ENCODE measurements around the gene MTMR12.
"Not testable (repeated sequence)": the region's sequence is repeated elsewhere in the genome, so short reads cannot be mapped to it uniquely, and the experiment has no call there.

The MTMR12 gene

DNA sequence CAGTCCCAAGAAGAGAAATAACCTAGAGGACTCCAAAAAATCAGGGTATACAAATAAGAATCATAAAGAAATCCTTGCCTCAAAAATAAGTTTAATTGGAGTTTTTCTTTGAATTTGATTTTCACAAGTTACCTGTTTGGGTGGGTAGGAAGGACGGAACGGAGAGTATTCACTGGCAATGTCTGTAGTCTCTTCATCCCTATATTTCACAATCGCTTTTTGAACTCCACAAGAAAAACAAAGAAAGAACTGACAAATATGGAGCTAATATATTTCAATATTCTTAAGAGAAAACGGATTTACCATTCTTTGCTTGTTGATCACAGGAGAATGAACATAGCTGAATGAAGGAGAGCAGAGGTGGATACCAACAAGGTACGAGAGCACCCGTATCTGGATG is 30.1 kb downstream of the MTMR12 start:
- DNase-seq (ENCODE audit: low read depth) = no peak
- no peak overlapping the region for H3K4me3 ChIP-seq (ENCODE audit: low read depth, low read length)
- TF ChIP-seq, protein P1, sequence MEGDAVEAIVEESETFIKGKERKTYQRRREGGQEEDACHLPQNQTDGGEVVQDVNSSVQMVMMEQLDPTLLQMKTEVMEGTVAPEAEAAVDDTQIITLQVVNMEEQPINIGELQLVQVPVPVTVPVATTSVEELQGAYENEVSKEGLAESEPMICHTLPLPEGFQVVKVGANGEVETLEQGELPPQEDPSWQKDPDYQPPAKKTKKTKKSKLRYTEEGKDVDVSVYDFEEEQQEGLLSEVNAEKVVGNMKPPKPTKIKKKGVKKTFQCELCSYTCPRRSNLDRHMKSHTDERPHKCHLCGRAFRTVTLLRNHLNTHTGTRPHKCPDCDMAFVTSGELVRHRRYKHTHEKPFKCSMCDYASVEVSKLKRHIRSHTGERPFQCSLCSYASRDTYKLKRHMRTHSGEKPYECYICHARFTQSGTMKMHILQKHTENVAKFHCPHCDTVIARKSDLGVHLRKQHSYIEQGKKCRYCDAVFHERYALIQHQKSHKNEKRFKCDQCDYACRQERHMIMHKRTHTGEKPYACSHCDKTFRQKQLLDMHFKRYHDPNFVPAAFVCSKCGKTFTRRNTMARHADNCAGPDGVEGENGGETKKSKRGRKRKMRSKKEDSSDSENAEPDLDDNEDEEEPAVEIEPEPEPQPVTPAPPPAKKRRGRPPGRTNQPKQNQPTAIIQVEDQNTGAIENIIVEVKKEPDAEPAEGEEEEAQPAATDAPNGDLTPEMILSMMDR (IDR thresholded peaks at IDR 0.05; ENCODE audit: insufficient read depth, low read depth, low read length, missing control alignments) = no peak

DNA sequence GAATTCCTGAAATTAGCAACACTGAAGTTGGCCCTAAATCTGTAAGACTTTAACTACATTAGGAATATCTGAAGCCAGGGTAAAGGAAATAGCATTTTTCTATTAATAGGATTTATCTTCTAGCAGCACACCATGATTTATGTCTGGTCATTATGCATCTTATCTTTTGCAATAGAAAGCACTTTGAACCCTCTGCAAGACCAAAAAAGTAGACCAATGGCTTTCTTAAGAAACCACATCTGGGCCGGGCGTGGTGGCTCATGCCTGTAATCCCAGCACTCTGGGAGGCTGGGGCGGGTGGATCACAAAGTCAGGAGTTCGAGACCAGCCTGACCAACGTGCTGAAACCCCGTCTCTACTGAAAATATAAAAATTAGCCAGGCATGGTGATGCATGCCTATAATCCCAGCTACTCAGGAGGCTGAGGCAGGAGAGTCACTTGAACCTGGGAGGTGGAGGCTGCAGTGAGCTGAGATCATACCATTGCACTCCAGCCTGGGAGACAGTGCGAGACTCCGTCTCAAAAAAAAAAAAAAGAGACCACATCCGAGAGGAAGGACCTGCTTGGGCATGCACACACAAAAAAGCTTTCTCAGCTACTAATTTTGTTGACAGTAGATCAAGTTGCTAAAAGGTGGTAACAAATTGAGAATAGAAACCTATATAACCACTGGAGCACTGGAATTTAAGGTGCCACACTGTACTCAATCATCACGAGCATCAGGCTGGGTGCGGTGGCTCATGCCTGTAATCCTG is 31.2 kb downstream of the MTMR12 start:
- DNase-seq (ENCODE audit: low read depth); H3K4me3 ChIP-seq (ENCODE audit: low read depth, low read length): not testable (repeated sequence)

DNA sequence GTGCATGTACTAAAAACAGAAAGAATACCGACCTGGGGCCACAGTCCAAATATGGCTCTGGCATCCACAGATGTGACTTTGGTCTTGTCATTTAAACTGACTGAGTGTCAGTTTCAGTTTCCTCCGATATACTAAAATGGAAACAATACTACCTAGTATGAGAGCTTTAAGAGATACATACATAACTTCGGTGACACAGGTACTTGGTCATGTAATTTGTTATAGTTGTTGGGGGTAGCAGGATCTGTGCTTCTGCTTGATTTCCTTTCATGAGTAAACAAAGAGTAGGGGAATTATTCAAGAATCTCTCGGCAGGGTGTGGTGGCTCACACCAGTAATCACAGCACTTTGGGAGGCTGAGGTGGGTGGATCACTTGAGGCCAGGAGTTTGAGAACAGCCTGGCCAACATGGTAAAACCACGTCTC is 32.1 kb downstream of the MTMR12 start:
- TF ChIP-seq, protein P1 (IDR thresholded peaks at IDR 0.05; ENCODE audit: insufficient read depth, low read depth, low read length, missing control alignments) = no peak
- H3K4me3 ChIP-seq (ENCODE audit: low read depth, low read length) = peak overlapping the region; percentile 15; the same call in 1 of the 2 replicates
- DNase-seq (ENCODE audit: low read depth) = peak; percentile 89

DNA sequence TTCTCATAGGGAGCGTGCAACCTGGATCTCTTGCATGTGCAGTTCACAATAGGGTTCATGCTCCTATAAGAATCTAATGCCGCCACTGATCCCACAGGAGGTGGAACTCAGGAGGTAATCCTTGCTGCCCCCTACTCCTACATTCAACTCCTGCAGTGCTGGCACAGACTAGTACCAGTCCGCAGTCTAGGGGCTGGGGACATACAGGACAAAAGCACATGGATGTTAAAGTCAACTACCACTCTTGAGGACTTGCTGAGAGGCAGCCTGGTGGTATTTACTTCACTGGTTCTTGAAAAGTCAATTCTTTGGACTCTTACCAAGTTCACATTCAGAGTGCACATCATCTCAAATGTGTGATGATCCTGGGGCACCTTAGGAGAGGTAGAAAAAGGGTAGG is 33.0 kb downstream of the MTMR12 start:
- no peak overlapping the region for H3K4me3 ChIP-seq (ENCODE audit: low read depth, low read length)
- DNase-seq (ENCODE audit: low read depth) = no peak
- TF ChIP-seq, protein P1 (IDR thresholded peaks at IDR 0.05; ENCODE audit: insufficient read depth, low read depth, low read length, missing control alignments) = no peak

DNA sequence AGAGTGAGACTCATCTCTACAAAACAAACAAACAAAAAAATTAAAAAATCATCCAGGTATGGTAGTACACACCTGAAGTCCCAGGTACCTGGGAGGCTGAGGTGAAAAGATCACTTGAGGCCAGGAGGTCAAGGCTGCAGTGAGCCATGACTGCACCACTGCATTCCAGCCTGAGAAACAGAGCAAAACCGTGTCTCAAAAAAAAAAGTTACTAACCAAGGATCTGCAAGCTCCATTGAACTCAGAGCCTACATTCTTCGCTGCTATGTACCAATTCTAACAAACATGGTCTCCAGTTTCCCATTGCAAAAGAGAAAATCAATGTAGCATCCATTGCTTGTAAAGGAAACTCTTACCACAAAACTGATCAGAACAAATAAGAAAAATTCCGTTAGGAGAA is 33.5 kb downstream of the MTMR12 start:
- no peak overlapping the region for H3K4me3 ChIP-seq (ENCODE audit: low read depth, low read length)
- TF ChIP-seq, protein P1 (IDR thresholded peaks at IDR 0.05; ENCODE audit: insufficient read depth, low read depth, low read length, missing control alignments) = no peak
- no peak for DNase-seq (ENCODE audit: low read depth)

DNA sequence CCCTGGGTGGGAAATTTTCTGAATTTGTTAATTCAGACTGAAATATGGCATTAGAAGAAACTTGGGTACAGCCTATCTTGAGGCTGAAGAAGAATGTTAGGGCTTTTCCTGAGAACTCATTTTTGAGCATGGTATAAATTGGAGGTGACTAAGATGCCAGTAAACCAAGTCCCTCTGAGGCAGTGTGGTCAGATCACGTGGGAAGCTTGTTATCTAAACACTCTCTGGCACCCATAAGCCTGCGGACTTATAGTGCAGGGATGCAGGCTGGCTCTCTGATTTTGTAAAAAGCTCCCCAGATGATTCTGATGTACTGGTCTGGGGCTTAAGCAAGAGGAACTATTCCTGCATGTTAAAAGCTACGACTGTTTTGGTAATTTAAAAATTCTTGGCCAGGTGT is 34.3 kb downstream of the MTMR12 start:
- DNase-seq (ENCODE audit: low read depth) = peak; percentile 59
- TF ChIP-seq, protein P1 (IDR thresholded peaks at IDR 0.05; ENCODE audit: insufficient read depth, low read depth, low read length, missing control alignments) = no peak

DNA sequence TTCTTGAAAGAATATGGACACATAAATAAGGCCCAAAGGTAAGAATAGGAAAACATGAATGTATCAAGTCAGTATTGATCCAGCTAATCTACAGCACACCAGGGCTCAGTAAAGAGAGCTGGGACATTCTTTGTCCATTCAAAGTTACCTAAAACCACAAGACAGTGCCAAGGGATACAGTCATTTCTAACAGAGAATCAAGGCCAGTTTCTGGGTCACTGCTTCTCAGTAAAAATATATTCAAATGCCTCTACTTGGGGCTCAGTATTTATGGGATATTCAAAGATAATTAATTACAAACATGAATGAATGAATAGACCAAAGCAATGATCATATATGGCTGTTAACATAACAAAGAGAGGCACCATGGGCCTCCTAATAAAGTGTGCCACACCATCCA is 34.9 kb downstream of the MTMR12 start:
- H3K4me3 ChIP-seq (ENCODE audit: low read depth, low read length) = no peak overlapping the region
- DNase-seq (ENCODE audit: low read depth) = peak; percentile 44

More for the DNA sequence above, 34.3 kb downstream of the MTMR12 start:
- no peak overlapping the region for H3K4me3 ChIP-seq (ENCODE audit: low read depth, low read length)

More for the DNA sequence above, 34.9 kb downstream of the MTMR12 start:
- TF ChIP-seq, protein P1 (IDR thresholded peaks at IDR 0.05; ENCODE audit: insufficient read depth, low read depth, low read length, missing control alignments) = no peak
